Measurements from ENCODE around the gene FNTB. TPM values are rescaled to one million over a fixed set of nuclear protein-coding genes. Genes with fewer than 3 reads are reported as not detected.

The FNTB gene
- total RNA-seq, 1 experiment from 2014 or later: 9.0 TPM

GRCh38 chr14:65052832-65053231 is 66.1 kb downstream of the FNTB start:
- DNase-seq (ENCODE audit: low spot score): no peak

- DNase-seq (ENCODE audit: low spot score): no peak
Measured at GRCh38 chr14:65053466-65053865, 66.8 kb downstream of the FNTB start.

GRCh38 chr14:65054471-65055085 is 67.9 kb downstream of the FNTB start:
- DNase-seq (ENCODE audit: low spot score): no peak

- DNase-seq (ENCODE audit: low spot score): no peak
Measured at GRCh38 chr14:65057695-65058094, 71.0 kb downstream of the FNTB start.

- peak; percentile 6 for DNase-seq (ENCODE audit: low spot score)
Measured at GRCh38 chr14:65062096-65063075, 75.7 kb downstream of the FNTB start.

- DNase-seq (ENCODE audit: low spot score): no peak
Measured at GRCh38 chr14:65065719-65066118, 79.0 kb downstream of the FNTB start.

- no peak for DNase-seq (ENCODE audit: low spot score)
Measured at GRCh38 chr14:65069874-65070413, 83.2 kb downstream of the FNTB start.

- no peak for DNase-seq (ENCODE audit: low spot score)
Measured at GRCh38 chr14:65070471-65070976, 83.8 kb downstream of the FNTB start.

- DNase-seq (ENCODE audit: low spot score): no peak
Measured at GRCh38 chr14:65071544-65071943, 84.8 kb downstream of the FNTB start.

GRCh38 chr14:65072256-65072655 is 85.6 kb downstream of the FNTB start:
- DNase-seq (ENCODE audit: low spot score): no peak

- no peak for DNase-seq (ENCODE audit: low spot score)
Measured at GRCh38 chr14:65072937-65073336, 86.2 kb downstream of the FNTB start.

- DNase-seq (ENCODE audit: low spot score): no peak
Measured at GRCh38 chr14:65073605-65074201, 87.0 kb downstream of the FNTB start.

GRCh38 chr14:65074449-65075150 is 87.9 kb downstream of the FNTB start:
- DNase-seq (ENCODE audit: low spot score): no peak

- no peak for DNase-seq (ENCODE audit: low spot score)
Measured at GRCh38 chr14:65075628-65076325, 89.1 kb downstream of the FNTB start.

- no peak for DNase-seq (ENCODE audit: low spot score)
Measured at GRCh38 chr14:65077318-65077717, 90.6 kb downstream of the FNTB start.

- DNase-seq (ENCODE audit: low spot score): no peak
Measured at GRCh38 chr14:65079201-65079600, 92.5 kb downstream of the FNTB start.

- no peak for DNase-seq (ENCODE audit: low spot score)
Measured at GRCh38 chr14:65079768-65080167, 93.1 kb downstream of the FNTB start.

- DNase-seq (ENCODE audit: low spot score): no peak
Measured at GRCh38 chr14:65080960-65081747, 94.5 kb downstream of the FNTB start.

GRCh38 chr14:65082930-65083329 is 96.2 kb downstream of the FNTB start:
- no peak for DNase-seq (ENCODE audit: low spot score)

Measured in A172 (cell line).